GM21526 (cell line): ENCODE data around the gene TAF15.

Experiments used
- ATAC-seq: cut with Tn5 transposase; IDR thresholded peaks from one replicate; pipeline ENCODE4 v1.9.1; 2021; ENCODE audit warnings: moderate library complexity; ENCODE audit not compliant: unreplicated experiment, low FRiP score

Gene TAF15

GRCh38 chr17:35808962-35809854, at the start of gene TAF15:
TSS of gene TAF15 (plus strand) at chr17:35809484. CDS start at chr17:35809570, 86 bp downstream.
- ATAC-seq = peak; percentile 86

GRCh38 chr17:35760587-35760986, 48.7 kb upstream of the TAF15 start, which contains the start of gene C17orf50:
TSS of gene C17orf50 (plus strand) at chr17:35760887. CDS start at chr17:35760942, 55 bp downstream.
- no peak for ATAC-seq

DNA sequence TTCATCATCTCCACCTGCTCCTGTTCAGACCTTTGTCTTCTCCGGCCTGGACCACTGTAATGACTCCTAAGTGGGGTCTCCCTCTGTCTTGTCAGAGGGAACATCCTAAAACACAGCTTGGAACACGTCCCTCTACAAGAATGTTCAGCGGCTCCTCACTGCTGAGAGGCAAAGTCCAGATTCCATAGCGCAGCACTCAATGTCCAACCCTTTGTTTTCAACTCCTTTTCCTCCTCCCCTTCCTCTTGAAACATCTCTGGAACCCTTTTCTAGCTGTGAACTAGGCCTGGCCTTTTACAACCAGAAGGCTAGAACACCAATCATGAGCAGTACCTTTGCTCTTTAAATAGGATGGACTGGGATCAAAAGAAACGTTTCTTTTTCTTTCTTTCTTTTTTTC, 47.7 kb upstream of the TAF15 start:
- ATAC-seq = no peak

DNA sequence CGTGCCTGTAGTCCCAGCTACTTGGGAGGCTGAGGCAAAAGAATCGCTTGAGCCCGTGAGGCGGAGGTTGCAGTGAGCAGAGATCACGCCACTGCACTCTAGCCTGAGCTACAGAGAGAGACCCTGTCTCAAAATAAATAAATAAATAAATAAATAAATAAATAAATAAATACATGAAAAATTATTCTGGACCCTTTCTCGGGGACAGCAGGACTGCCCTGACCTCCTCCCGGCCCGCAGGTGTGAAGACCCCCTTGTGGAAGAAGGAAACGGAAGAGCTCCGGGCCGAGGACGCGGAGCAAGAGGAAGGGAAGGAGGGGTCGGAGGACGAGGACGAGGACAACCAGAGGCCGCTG, 45.5 kb upstream of the TAF15 start:
- ATAC-seq = no peak

- peak; percentile 86 for ATAC-seq
These were observed 44.9 kb upstream of the TAF15 start for GRCh38 chr17:35764123-35764991.

- no peak for ATAC-seq
These were observed 44.1 kb upstream of the TAF15 start for GRCh38 chr17:35765086-35765710.

- ATAC-seq = no peak
These were observed 43.4 kb upstream of the TAF15 start for GRCh38 chr17:35765756-35766488.

- ATAC-seq = no peak
These were observed 42.8 kb upstream of the TAF15 start for GRCh38 chr17:35766489-35766877.

- ATAC-seq = no peak
These were observed 42.3 kb upstream of the TAF15 start for GRCh38 chr17:35766903-35767510.

- ATAC-seq = no peak
These were observed 40.5 kb upstream of the TAF15 start for GRCh38 chr17:35768797-35769196.

DNA sequence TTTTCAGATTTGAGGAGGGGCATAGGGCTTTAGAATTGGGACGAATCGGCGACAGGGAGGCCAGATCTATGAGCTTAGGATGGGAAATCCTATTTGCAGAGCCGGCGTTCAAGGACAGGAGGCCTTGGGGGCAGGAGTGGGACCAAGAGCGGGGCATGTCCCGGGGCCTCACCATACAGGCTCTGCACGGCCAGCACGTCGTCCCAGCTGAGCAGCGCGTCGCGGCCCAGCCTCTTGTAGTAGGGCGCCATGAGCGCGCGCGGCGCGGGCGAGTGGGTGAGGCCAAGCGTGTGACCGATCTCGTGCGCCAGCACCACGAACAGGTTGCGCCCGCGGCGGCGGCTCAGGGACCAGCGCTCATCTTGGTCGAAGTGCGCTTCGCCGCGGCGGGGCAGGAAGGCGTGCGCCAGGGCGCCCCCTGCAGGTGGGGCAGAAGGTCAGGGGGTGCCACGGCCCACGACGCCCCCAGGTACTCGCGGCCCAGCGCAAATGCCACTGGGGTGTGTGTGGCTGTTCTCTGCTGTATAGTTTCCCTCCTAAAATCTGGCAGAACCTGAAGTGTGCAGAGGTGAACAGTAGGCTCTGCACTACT, 39.3 kb upstream of the TAF15 start:
- no peak for ATAC-seq

DNA sequence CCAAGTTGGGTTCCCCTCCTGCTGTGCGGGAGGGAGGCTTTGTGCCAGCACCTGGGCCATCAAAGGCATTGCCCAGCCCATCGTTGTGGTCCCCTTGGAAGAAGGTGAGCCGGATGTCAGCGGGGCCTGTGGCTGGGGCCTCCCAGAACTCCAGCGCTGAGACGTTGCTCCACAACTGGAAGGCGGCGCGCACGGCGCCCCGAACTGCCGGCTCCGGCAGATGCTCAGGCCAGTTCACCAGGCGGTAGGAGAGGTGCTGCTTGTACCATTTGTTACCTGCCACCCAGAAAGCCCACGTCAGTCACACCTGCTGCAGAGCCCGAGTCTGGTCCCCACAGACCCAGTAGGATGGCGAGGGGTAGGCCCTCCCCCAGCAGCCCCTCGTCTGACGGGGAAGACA, 36.2 kb upstream of the TAF15 start:
- no peak for ATAC-seq

DNA sequence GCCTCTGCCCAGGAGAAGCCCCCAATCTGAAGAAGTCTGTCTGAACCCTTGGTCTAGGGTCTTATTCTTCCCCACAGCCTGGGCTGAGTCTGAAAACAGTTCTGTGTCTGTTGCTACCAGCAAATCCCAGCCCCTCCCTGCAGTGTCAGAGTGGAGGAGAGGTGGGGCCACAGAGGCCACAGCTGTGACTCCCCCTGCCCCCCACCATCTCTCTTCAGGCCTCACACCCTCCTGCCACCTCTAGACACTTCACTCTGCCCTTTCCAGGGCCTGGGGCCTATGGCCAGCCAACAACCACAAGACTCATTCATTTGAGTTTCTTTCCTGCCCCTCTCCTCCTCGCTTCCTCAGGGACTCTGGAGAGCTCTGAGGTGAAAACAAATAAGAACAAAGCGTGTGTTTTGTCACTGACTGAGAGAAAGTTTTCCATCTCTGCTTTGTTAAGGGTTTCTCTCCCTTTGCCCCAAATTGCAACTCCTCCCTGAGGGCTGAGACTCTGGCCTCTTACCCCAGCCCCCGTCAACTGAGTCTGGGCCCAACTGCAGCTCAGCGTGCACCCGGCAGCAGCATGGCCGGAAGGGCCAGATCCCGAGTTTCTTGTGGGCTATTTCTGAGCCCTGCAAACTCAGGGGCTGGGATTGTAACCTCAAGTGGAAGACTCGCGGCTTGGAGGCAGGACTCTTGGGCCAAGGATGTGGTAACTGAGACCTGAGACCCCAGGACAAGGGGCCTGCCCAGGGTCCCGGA, 35.4 kb upstream of the TAF15 start:
- no peak for ATAC-seq

GRCh38 chr17:35774499-35774898, 34.8 kb upstream of the TAF15 start:
- ATAC-seq = no peak

DNA sequence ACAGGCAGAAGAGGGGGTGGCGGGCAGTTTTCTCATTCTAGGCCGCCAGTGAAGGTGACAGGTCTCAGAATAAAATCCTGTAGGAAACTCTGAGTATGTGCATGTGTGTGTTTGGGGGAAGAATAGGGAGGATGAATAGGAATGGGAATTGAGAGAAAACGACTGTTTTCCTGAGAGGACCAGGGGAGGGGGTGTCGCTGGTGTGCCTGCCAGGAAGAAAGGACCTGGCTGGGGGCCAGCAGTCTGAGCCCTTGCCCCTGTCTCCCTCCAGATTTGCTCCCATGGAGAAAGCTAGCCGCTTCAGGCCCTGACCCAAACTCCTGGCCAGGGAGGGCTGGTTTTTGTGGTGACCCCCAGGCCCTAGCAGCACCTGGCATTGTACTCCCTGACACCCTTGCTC, 34.2 kb upstream of the TAF15 start:
- no peak for ATAC-seq

- ATAC-seq = no peak
These were observed 33.7 kb upstream of the TAF15 start for GRCh38 chr17:35775583-35775982.

DNA sequence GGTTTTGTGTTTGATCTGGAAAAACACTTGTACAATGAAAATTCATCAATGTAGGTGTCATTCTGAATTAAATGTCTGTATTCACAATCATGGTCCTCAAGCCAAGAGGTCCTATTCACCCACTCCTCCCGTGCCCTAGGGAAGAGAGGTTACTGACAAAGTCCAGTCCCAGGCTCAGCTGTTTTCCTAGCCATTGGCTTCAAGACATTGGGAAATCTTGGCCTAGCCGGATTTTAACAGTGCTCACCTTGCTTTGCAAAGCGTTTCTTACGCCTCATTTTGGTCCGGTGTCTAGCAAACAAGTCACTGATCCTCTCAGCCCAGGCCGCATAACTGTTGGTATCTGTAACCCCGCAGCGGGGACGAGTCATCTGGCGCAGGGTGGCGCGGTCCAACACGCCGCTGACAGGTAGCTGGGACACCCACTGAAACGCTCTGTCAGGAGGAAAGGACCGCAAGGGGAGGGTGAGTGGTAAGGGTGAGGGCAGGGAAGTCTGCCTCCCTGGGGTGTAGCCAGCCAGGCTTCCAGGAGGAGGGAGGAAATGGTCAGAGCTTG, 30.6 kb upstream of the TAF15 start:
- ATAC-seq = no peak

GRCh38 chr17:35780950-35781349, 28.3 kb upstream of the TAF15 start:
- no peak for ATAC-seq

DNA sequence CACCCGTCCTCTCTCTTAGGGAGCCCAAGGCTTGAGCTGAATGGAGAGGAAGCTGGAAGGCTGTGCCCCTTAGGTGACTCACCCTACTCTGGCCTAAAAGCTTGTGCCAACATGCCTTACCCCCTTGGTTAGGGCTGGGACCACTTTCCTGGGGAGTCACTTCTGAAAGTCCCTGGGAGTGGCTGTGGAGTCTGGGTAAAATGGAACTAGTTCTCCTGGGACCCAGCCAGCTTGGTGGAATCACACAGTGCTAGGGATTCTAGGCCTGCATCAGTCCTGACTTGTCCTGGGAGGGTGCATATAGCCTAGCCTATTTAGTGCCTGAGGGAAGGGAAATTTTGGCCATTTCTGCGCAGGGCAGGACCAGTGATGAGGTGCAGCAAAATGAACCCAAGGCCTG, 24.4 kb upstream of the TAF15 start:
- ATAC-seq = no peak
